ENCODE measurements around the gene AGPAT1.
"Not testable (repeated sequence)": the region's sequence is repeated elsewhere in the genome, so short reads cannot be mapped to it uniquely, and the experiment has no call there.

AGPAT1 gene

GRCh38 chr6:32146287-32146686, 29.6 kb downstream of the AGPAT1 start:
- no peak for TF ChIP-seq CTCF (IDR thresholded peaks at IDR 0.05; ENCODE audit: insufficient read depth, low read length, missing control alignments)
- ChIA-PET CTCF (interaction anchor here (1.0 to 1.8 kb wide), 2 partner anchors 11 to 28 kb away, joined by 4 read pairs; no protein-coding TSS in a partner anchor), POLR2A (interaction anchor here (0.6 kb wide), 1 partner anchor 25 kb away, joined by 3 read pairs; no protein-coding TSS in a partner anchor)
- no peak for DNase-seq (ENCODE audit: low read depth, low spot score)
- no peak overlapping the region for H3K4me3 ChIP-seq (ENCODE audit: low read depth, low read length)

DNA sequence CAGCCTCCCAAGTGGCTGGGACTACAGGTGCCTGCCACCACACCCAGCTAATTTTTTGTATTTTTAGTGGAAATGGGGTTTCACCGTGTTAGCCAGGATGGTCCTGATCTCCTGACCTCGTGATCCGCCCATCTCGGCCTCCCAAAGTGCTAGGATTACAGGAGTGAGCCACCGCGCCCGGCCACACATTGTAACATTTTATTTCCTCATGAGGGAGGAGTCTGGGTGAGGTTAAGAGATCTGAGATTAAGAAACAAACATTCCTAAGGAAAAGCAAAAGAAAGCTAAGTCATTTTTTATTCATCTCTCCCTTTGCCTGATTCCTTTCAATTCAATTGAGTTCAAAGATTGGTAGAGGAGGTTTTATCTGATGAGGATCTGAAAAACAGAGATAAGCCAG, 31.6 kb downstream of the AGPAT1 start:
- DNase-seq (ENCODE audit: low read depth, low spot score); POLR2A ChIA-PET; H3K4me3 ChIP-seq (ENCODE audit: low read depth, low read length): not testable (repeated sequence)
- CTCF ChIA-PET = interaction anchor here (0.7 to 2.8 kb wide), 4 partner anchors 8 to 27 kb away, joined by 3 to 8 read pairs (median 5); no protein-coding TSS in a partner anchor

GRCh38 chr6:32140420-32141046, 35.4 kb downstream of the AGPAT1 start:
- CTCF ChIA-PET = interaction anchor here (1.0 to 1.3 kb wide), 2 partner anchors 22 to 93 kb away, joined by 3 to 4 read pairs; no protein-coding TSS in a partner anchor

DNA sequence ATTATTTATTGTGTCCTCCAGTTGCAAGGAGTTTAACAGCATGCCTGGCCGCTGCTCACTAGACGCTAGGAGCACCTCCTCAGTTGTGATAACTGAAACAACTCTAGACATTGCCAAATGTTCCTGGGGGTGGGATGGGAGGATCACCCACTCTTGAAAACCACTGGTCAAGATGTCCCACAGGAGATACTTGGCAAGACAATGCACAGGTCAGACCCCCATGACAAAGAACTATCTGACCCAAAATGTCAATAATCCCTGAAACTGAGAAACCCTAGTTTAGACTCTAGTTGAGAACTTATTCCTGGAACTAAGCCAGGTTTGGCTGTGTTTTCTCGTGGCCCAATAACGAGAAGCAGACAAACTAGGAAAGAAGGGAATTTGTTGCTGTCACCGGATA, 36.3 kb downstream of the AGPAT1 start:
- no peak overlapping the region for H3K4me3 ChIP-seq (ENCODE audit: low read depth, low read length)
- POLR2A ChIA-PET = no interaction called here
- DNase-seq (ENCODE audit: low read depth, low spot score) = no peak
- no peak for TF ChIP-seq CTCF (IDR thresholded peaks at IDR 0.05; ENCODE audit: insufficient read depth, low read length, missing control alignments)
- CTCF ChIA-PET = interaction anchor here (1.8 kb wide), 1 partner anchor 21 kb away, joined by 7 read pairs; no protein-coding TSS in a partner anchor

More at GRCh38 chr6:32140420-32141046, 35.4 kb downstream of the AGPAT1 start:
- POLR2A ChIA-PET = no interaction called here
- no peak for DNase-seq (ENCODE audit: low read depth, low spot score)
- H3K4me3 ChIP-seq (ENCODE audit: low read depth, low read length) = no peak overlapping the region
- no peak for TF ChIP-seq CTCF (IDR thresholded peaks at IDR 0.05; ENCODE audit: insufficient read depth, low read length, missing control alignments)

- ChIA-PET POLR2A (no interaction called here), CTCF (interaction anchor here (1.0 kb wide), 1 partner anchor 57 kb away, joined by 3 read pairs; no protein-coding TSS in a partner anchor)
- H3K4me3 ChIP-seq (ENCODE audit: low read depth, low read length) = no peak overlapping the region
- no peak for TF ChIP-seq CTCF (IDR thresholded peaks at IDR 0.05; ENCODE audit: insufficient read depth, low read length, missing control alignments)
- DNase-seq (ENCODE audit: low read depth, low spot score) = no peak
Measured at GRCh38 chr6:32137454-32137853, 38.4 kb downstream of the AGPAT1 start.

GRCh38 chr6:32133786-32134185, 42.1 kb downstream of the AGPAT1 start:
- TF ChIP-seq CTCF (IDR thresholded peaks at IDR 0.05; ENCODE audit: insufficient read depth, low read length, missing control alignments) = no peak
- CTCF ChIA-PET = interaction anchor here (1.0 kb wide), 1 partner anchor 18 kb away, joined by 3 read pairs; the partner anchor contains the start of gene PRRT1

More at GRCh38 chr6:32133786-32134185, 42.1 kb downstream of the AGPAT1 start:
- no peak for DNase-seq (ENCODE audit: low read depth, low spot score)
- no peak overlapping the region for H3K4me3 ChIP-seq (ENCODE audit: low read depth, low read length)
- POLR2A ChIA-PET = no interaction called here

All from AG04449 (cell line).